ENCODE data around the gene PARD3B. TPM values are rescaled to one million over a fixed set of nuclear protein-coding genes. Genes with fewer than 3 reads are reported as not detected.

PARD3B gene
- total and polyA plus RNA-seq, 2 of the 4 experiments (the other 2 are of a cell fraction), result 3.3 to 15.6 TPM

GRCh38 chr2:204672772-204673171, 127.5 kb downstream of the PARD3B start:
- POLR2A ChIA-PET (ENCODE audit: unreplicated experiment), result no interaction called here

More at GRCh38 chr2:204672772-204673171, 127.5 kb downstream of the PARD3B start:
- no peak overlapping the region for H2AK5ac ChIP-seq (ENCODE audit: low read depth, low read length)
- H3K4me2 ChIP-seq (ENCODE audit: low read depth, low read length), result no peak overlapping the region
- no peak overlapping the region for H3K4ac ChIP-seq (ENCODE audit: low read depth, low read length)
- no peak overlapping the region for H3K23ac ChIP-seq (ENCODE audit: low read depth, low read length)
- no peak overlapping the region for H3K27ac ChIP-seq (ENCODE audit: insufficient read depth, low read length)
- H2BK15ac ChIP-seq (ENCODE audit: low read depth, low read length), result no peak overlapping the region
- H3K4me3 ChIP-seq (ENCODE audit: insufficient read depth, low read depth, low read length), result no peak overlapping the region
- H3K14ac ChIP-seq (replicated peaks; ENCODE audit: low read depth, low read length), result no peak overlapping the region; the same call in 1 of the 2 replicates
- H4K5ac ChIP-seq (ENCODE audit: low read depth, low read length), result no peak overlapping the region
- H2AK9ac ChIP-seq (replicated peaks; ENCODE audit: low read depth, low read length, poor library complexity), result no peak overlapping the region
- no peak overlapping the region for H3K56ac ChIP-seq (ENCODE audit: extremely low read depth, insufficient read depth, low read length)
- in situ Hi-C loops (cut with MboI; ENCODE audit: low sequenced_read_pairs), result no loop called here
- no peak overlapping the region for H2BK20ac ChIP-seq (ENCODE audit: low read depth, low read length)
- no peak overlapping the region for H2AFZ ChIP-seq (replicated peaks; ENCODE audit: low read length, poor library complexity)
- no peak overlapping the region for H3K18ac ChIP-seq (ENCODE audit: low read depth, low read length)
- BruUV-seq (replicated peaks), result no TSS peak
- peaks cover 6% of the 10 kb centered on the region for H3K4me1 ChIP-seq (ENCODE audit: control insufficient read depth, insufficient read depth, low read length)
- DNase-seq, result no peak
- no peak overlapping the region for H2BK120ac ChIP-seq (ENCODE audit: low read depth, low read length)
- no peaks in the 10 kb centered on the region for H4K20me1 ChIP-seq (ENCODE audit: insufficient read depth, low read length)
- TF ChIP-seq MXI1 (IDR thresholded peaks at IDR 0.05; ENCODE audit: borderline replicate concordance, low read depth, low read length) (no peak), CHD1 (IDR thresholded peaks at IDR 0.05; ENCODE audit: low read depth, low read length) (no peak), FOS (IDR thresholded peaks at IDR 0.05; ENCODE audit: low read depth, low read length) (no peak), ELK1 (IDR thresholded peaks at IDR 0.05; ENCODE audit: borderline replicate concordance, low read depth, low read length) (no peak), POLR2A (IDR thresholded peaks at IDR 0.05; ENCODE audit: low read depth, low read length) (no peak), USF2 (IDR thresholded peaks at IDR 0.05; ENCODE audit: low read depth, low read length) (no peak), MAZ (IDR thresholded peaks at IDR 0.05; ENCODE audit: borderline replicate concordance, low read depth, low read length) (no peak), NFE2L2 (IDR thresholded peaks at IDR 0.05; ENCODE audit: low read depth, low read length) (no peak), RCOR1 (IDR thresholded peaks at IDR 0.05; ENCODE audit: insufficient replicate concordance, low read length) (no peak), CEBPB (IDR thresholded peaks at IDR 0.05; ENCODE audit: low read depth, low read length) (no peak), RFX5 (IDR thresholded peaks at IDR 0.05; ENCODE audit: low read depth, low read length) (no peak), MAFK (IDR thresholded peaks at IDR 0.05; ENCODE audit: low read depth, low read length) (no peak), BHLHE40 (IDR thresholded peaks at IDR 0.05; ENCODE audit: low read depth, low read length) (no peak), SMC3 (IDR thresholded peaks at IDR 0.05; ENCODE audit: low read depth, low read length) (no peak), CTCF (conservative IDR thresholded peaks at IDR 0.05; ENCODE audit: low read depth, low read length) (no peak), RAD21 (IDR thresholded peaks at IDR 0.05; ENCODE audit: low read length) (no peak)
- no peak overlapping the region for H2BK5ac ChIP-seq (ENCODE audit: low read depth, low read length, poor library complexity, severe bottlenecking)
- H3K9me1 ChIP-seq (ENCODE audit: insufficient read depth, low read length), result no peaks in the 10 kb centered on the region
- intact Hi-C loops (cut with micrococcal nuclease), result no loop called here
- WGBS, 2 experiments (ENCODE audit: extremely low coverage in 2 of 2, insufficient read length in 1 of 2), result no CpG with 5 or more reads among the region's 4 CpGs
- dilution Hi-C loops (cut with HindIII; ENCODE audit: low sequenced_read_pairs, unreplicated experiment), result no loop called here
- no peak overlapping the region for H4K8ac ChIP-seq (ENCODE audit: low read depth in 2 of 2, low read length in 2 of 2)
- CTCF ChIA-PET, result no interaction called here
- no peak overlapping the region for H3K9ac ChIP-seq (ENCODE audit: low read depth, low read length)
- H3K9me3 ChIP-seq (ENCODE audit: control insufficient read depth, insufficient read depth, low read length), result no peaks in the 10 kb centered on the region
- no peak overlapping the region for H4K91ac ChIP-seq (ENCODE audit: insufficient read depth, low read depth, low read length)
- peaks cover 14 to 32% of the 10 kb centered on the region in 2 experiments for H3K79me1 ChIP-seq (ENCODE audit: low read depth in 1 of 2, low read length in 2 of 2)
- H3K27me3 ChIP-seq (ENCODE audit: control insufficient read depth, insufficient read depth, low read length), result no peaks in the 10 kb centered on the region
- no peaks in the 10 kb centered on the region for H3K36me3 ChIP-seq (ENCODE audit: control insufficient read depth, insufficient read depth, low read length)
- ATAC-seq (ENCODE audit: low read depth), result no peak
